Measurements from ENCODE around the gene DIAPH2. TPM values are rescaled to one million over a fixed set of nuclear protein-coding genes. Genes with fewer than 3 reads are reported as not detected.

Gene DIAPH2
- total RNA-seq, 1 experiment from 2014 or later: 10.9 TPM

DNA sequence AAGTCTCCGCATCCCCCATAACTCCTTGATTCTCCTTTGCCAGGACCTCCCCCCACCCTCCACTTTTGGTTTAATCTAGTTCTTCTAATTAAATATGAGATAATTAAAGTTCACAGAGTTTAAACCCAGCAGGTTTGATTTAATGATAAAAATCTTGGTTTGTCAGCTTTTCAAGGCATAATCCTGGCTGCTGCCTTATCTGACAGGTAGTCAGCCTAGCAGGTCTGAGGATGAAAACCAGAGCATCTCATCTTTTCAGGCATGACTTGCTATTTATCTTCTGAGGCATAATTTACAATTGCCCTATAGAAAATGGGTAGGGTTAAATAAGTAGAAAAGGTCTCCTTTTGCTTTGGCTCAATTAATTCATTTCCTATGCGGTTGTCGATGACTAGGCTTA lies 790.3 kb downstream of the DIAPH2 start:
- intact Hi-C loops (cut with micrococcal nuclease): no loop called here
- RAD21 ChIA-PET (ENCODE audit: low non-redundant PET in 1 of 2, low total read pairs in 2 of 2, uncharacterized antibody in 2 of 2, unreplicated experiment in 2 of 2): no interaction called here
- Histone ChIP-seq H3K79me2 (ENCODE audit: insufficient read depth, low read length) (no peaks in the 10 kb centered on the region), H3K4me2 (ENCODE audit: low read length) (no peak overlapping the region), H3K9me2 (ENCODE audit: insufficient read depth) (no peaks in the 10 kb centered on the region), H3K27ac (ENCODE audit: low read depth, low read length) (no peak overlapping the region), H3K4me3 (replicated peaks in 1 of 2; ENCODE audit: low read depth in 1 of 2, low read length in 2 of 2) (no peak overlapping the region), H3K9ac (ENCODE audit: low read length) (no peak overlapping the region), H3K4me1 (ENCODE audit: control insufficient read depth in 1 of 2, insufficient read depth in 2 of 2, low read length in 2 of 2) (no peaks in the 10 kb centered on the region), H3K27me3 (ENCODE audit: insufficient read depth, low read length) (no peaks in the 10 kb centered on the region), H3K36me3 (ENCODE audit: control insufficient read depth in 1 of 2, insufficient read depth in 2 of 2, low read length in 2 of 2) (no peaks in the 10 kb centered on the region), H4K20me1 (ENCODE audit: insufficient read depth) (no peaks in the 10 kb centered on the region), H3K9me3 (ENCODE audit: control insufficient read depth in 1 of 2, insufficient read depth in 1 of 2, low read depth in 1 of 2, low read length in 2 of 2) (no peaks in the 10 kb centered on the region), H2AFZ (ENCODE audit: low read depth, low read length, poor library complexity, severe bottlenecking) (no peak overlapping the region)
- CTCF ChIA-PET: no interaction called here
- DNase-seq (ENCODE audit: low read depth, low spot score): no peak
- BruUV-seq (replicated peaks): no TSS peak
- ATAC-seq: no peak
- TF ChIP-seq EZH2 (IDR thresholded peaks at IDR 0.05) (no peak), RAD21 (IDR thresholded peaks at IDR 0.05; ENCODE audit: low read depth) (no peak), CTCF (IDR thresholded peaks at IDR 0.05 in 2 of 3, conservative IDR thresholded peaks at IDR 0.05 in 1 of 3; ENCODE audit: borderline replicate concordance in 1 of 3, insufficient read depth in 1 of 3, low read depth in 2 of 3, low read length in 2 of 3) (no peak), CEBPB (IDR thresholded peaks at IDR 0.05; ENCODE audit: low read depth) (no peak), EZH2phosphoT487 (IDR thresholded peaks at IDR 0.05; ENCODE audit: borderline replicate concordance) (no peak), FOSL1 (IDR thresholded peaks at IDR 0.05; ENCODE audit: low read depth) (no peak), ELF1 (IDR thresholded peaks at IDR 0.05; ENCODE audit: borderline replicate concordance, low read depth) (no peak), CBX3 (IDR thresholded peaks at IDR 0.05; ENCODE audit: low read depth) (no peak), ZBTB33 (IDR thresholded peaks at IDR 0.05; ENCODE audit: extremely low read depth, insufficient replicate concordance, low read length) (no peak), EGR1 (IDR thresholded peaks at IDR 0.05; ENCODE audit: low read depth) (no peak), POLR2A (IDR thresholded peaks at IDR 0.05; ENCODE audit: borderline replicate concordance, extremely low read depth, insufficient read depth, insufficient read length) (no peak), SP1 (IDR thresholded peaks at IDR 0.05; ENCODE audit: low read depth) (no peak), SIN3A (IDR thresholded peaks at IDR 0.05; ENCODE audit: low read depth) (no peak), ZNF274 (IDR thresholded peaks at IDR 0.05; ENCODE audit: low read depth, low read length) (no peak), YY1 (IDR thresholded peaks at IDR 0.05; ENCODE audit: extremely low read depth, insufficient replicate concordance, low read depth, low read length) (no peak), JUND (IDR thresholded peaks at IDR 0.05) (no peak), ATF3 (IDR thresholded peaks at IDR 0.05) (no peak), REST (IDR thresholded peaks at IDR 0.05; ENCODE audit: low read depth) (no peak), TCF7L2 (IDR thresholded peaks at IDR 0.05; ENCODE audit: borderline replicate concordance, extremely low read depth, insufficient read depth, insufficient read length) (no peak), POLR2AphosphoS5 (IDR thresholded peaks at IDR 0.05; ENCODE audit: low read depth, low read length) (no peak)
- POLR2A ChIA-PET: no interaction called here

Measured in HCT116 (cell line).